Activated T-cell treated with anti-CD3 and anti-CD28 coated beads, Interleukin-2, amount 50 U/mL, for 24 hours (primary cell): Measurements from ENCODE around the gene NUDC.

Source experiments
- DNase-seq: peaks from one replicate; pipeline ENCODE4 v3.0.0-alpha.2; 2020
- H3K27ac Mint-ChIP-seq: 2 replicates; pipeline ENCODE4 v1.8.0; 2020; ENCODE audit warnings: mild to moderate bottlenecking, mixed read lengths
- H3K27me3 Mint-ChIP-seq: 2 replicates; pipeline ENCODE4 v1.8.0; 2020; ENCODE audit warnings: mixed read lengths
- H3K36me3 Mint-ChIP-seq: 2 replicates; pipeline ENCODE4 v1.8.0; 2020; ENCODE audit warnings: low read depth, mixed read lengths
- H3K4me1 Mint-ChIP-seq: 2 replicates; pipeline ENCODE4 v1.8.0; 2020; ENCODE audit warnings: low read depth, mixed read lengths
- H3K4me3 Mint-ChIP-seq: 2 replicates; pipeline ENCODE4 v1.8.0; 2020; ENCODE audit warnings: mild to moderate bottlenecking, moderate library complexity, mixed read lengths
- H3K9me3 Mint-ChIP-seq: 2 replicates; pipeline ENCODE4 v1.8.0; 2020; ENCODE audit warnings: mixed read lengths

Gene NUDC

DNA sequence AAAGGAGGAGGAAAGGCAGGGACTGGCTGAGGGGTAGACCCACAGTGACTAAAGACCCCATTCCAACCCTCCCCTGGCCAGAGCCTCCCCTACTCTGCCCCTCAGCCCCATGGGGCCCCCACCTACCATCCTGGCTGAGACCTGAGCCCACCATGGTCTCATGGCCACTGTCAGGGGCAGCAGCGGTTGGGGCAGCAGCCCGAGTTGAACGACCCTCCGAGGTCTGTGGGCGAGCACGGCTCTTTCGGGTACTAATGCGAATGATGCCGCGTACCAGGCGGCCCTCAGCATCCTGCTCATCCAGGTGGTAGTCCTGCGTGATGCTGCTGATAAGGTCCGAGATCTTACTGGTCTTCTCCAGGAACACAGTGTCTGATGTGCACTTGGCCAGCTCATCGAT lies 29.7 kb downstream of the NUDC start:
- peak overlapping the region; percentile 56 for H3K27ac Mint-ChIP-seq
- H3K4me3 Mint-ChIP-seq: no peak overlapping the region
- DNase-seq: no peak
- no peaks in the 10 kb centered on the region for H3K9me3 Mint-ChIP-seq
- H3K36me3 Mint-ChIP-seq: peaks cover 26% of the 10 kb centered on the region
- no peaks in the 10 kb centered on the region for H3K27me3 Mint-ChIP-seq
- H3K4me1 Mint-ChIP-seq: no peaks in the 10 kb centered on the region

DNA sequence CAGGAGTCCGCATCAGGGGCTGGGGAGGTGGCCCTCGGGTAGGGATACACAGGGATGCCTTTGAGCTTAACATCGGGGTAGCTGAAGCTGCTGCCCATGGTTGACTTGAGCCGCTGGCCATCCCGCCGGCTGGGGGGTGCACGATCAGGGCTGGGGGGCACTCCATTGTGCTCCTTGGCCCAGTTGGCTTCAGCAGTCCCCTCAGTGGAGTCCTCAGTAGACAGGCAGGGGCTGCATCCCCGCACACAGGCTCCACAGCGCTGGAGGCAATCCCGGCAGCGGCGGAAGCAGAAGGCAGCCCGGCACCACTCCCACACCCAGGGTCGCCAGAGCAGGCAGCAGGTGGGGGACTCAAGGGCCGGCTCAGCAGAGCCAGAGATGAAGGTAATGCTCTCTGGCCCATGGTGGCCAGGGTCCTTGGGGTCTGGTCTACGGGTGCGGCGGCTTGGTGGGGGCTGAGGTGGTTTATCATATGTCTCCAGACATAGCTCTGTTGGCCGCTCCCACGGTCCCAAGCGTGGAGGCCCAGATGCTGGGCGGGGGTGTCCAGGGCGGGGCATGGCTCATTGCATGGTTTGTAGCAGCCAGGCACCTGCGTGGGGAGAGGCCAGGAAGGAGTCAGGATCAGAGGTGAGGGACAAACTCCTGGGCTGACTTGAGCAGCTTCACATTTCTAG lies 30.4 kb downstream of the NUDC start:
- Mint-ChIP-seq H3K9me3 (no peaks in the 10 kb centered on the region), H3K27me3 (no peaks in the 10 kb centered on the region), H3K4me1 (no peaks in the 10 kb centered on the region), H3K27ac (peak overlapping the region; percentile 56), H3K36me3 (peaks cover 19% of the 10 kb centered on the region), H3K4me3 (no peak overlapping the region)
- no peak for DNase-seq

DNA sequence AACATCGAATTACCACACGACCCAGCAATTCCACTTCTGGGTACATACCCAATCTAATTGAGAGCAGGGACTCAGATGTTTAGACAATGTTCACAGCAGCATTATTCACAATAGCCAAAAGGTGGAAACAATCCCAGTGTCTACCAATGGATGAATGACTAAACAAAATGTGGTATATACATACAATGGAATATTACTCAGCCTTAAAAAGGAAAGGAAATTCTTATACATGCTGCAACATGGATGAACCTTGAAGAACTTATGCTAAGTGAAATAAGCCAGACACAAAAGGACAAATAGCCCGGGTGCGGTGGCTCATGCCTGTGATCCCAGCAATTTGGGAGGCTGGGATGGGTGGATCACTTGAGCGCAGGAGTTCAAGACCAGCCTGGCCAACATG lies 31.8 kb downstream of the NUDC start:
- peaks cover under 1% of the 10 kb centered on the region for H3K27me3 Mint-ChIP-seq
- H3K4me1 Mint-ChIP-seq: no peaks in the 10 kb centered on the region
- no peak for DNase-seq
- H3K36me3 Mint-ChIP-seq: peaks cover 6% of the 10 kb centered on the region
- no peak overlapping the region for H3K4me3 Mint-ChIP-seq
- H3K27ac Mint-ChIP-seq: no peak overlapping the region
- H3K9me3 Mint-ChIP-seq: no peaks in the 10 kb centered on the region

DNA sequence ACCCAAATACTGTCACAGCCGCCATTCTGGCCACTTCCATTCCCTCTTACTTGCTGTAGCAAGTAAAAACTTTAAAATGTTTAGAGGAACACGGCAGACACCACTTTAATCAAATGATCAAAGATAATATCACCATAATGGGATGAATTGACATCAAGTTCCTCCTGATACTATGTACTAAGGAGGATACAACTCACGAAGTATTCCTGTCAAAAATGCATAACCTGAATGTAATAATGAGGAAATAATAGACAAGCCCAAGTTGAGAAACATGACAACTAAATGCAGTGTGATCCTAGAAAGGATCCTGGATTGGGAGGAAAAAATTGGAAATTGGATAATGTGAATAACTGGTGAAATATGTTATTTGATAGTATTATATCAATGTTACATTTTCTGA lies 34.8 kb downstream of the NUDC start:
- H3K4me3 Mint-ChIP-seq: no peak overlapping the region
- no peaks in the 10 kb centered on the region for H3K9me3 Mint-ChIP-seq
- H3K4me1 Mint-ChIP-seq: peaks cover 8% of the 10 kb centered on the region
- H3K27ac Mint-ChIP-seq: no peak overlapping the region
- no peak for DNase-seq
- H3K36me3 Mint-ChIP-seq: peaks cover 5% of the 10 kb centered on the region
- peaks cover 18% of the 10 kb centered on the region for H3K27me3 Mint-ChIP-seq

DNA sequence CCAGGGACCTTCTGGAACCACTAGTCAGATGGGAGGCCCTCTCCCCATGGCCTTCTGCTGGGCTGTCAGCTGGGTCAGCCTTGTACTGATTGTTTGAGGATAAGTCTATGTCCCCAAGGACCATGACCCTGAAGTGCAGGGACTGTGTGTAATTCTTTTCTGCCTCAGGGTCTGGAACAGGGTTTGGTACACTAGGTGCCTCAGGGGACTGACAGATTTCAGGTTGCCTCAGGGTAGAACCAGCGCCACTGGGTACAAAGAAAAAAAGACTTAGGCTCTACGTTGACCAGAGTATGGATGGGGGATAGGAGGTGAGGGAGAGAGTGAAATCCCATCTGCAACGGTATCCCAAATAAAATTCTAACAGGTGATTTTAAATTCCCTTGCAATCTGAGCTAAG lies 35.8 kb downstream of the NUDC start:
- Mint-ChIP-seq H3K4me3 (no peak overlapping the region), H3K9me3 (no peaks in the 10 kb centered on the region), H3K27me3 (peaks cover 26% of the 10 kb centered on the region), H3K4me1 (peaks cover 8% of the 10 kb centered on the region), H3K36me3 (peaks cover 2% of the 10 kb centered on the region), H3K27ac (no peak overlapping the region)
- DNase-seq: no peak

DNA sequence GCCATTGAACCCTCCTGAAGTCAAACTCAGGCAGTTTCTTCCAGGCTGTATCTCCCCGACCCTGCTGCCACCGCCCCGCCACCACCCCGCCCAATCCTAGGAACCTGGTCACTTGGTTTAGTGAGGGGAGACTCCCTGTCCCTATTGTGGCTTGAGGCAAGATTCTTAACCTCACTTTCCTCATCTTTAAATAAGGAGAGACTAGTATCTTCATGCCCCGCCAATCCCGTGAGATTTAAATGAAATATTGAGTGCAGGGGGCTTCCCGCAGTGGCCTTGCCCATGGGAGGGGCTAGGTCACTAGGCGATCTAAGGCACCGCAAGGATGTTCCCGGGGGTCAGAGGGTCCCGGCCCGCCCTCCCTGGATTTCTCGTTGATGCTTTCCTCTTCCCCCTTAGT lies 37.7 kb downstream of the NUDC start:
- Mint-ChIP-seq H3K27me3 (peaks cover 33% of the 10 kb centered on the region), H3K36me3 (no peaks in the 10 kb centered on the region), H3K4me3 (peak overlapping the region; percentile 25), H3K27ac (no peak overlapping the region), H3K4me1 (peaks cover 8% of the 10 kb centered on the region), H3K9me3 (no peaks in the 10 kb centered on the region)
- no peak for DNase-seq

DNA sequence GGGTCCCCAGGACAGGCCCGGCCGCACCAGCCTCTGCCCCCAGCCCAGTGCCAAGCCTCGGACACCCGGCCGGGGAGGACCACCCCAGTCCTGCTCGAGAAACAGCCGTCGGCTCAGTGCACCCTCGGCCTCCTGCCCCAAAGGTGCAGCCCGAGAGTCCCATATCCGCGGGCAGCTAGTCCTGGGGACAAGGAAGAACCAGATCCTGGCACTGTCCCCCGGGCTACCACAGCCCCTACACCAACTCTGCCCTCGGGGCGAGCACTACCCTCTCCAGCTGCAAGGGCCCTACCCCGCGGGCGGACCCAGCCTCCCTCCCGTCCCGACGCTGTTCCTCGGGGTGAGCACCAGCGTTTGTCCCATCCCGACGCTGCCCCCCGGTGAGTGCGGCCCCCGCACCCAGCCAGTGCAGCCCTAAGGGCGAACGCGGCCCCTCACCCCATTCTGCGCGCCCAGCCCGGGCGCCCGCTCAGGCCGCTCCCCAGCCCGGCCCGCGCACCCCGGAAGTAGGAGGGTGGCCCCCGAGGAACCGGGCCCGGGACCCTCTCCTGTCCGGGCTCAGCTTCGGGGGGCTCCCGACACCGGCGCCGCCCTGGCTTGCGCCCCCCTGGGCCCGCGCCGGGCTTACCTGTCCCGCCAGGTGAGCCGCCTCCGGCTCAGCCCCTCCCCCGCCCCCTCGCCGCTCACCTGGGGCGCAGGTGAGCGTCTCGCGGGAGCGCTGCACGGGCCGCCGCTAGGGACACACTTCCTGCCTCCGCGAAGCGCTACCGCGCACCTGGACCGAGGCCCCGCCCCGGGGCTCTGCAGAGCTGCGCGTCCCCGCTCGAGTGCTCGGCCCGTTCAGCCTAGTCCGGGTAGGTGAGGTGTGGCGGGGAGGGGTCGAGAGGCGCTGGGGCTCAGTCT lies 38.4 kb downstream of the NUDC start, which contains the start of gene KDF1:
Gene KDF1 (minus strand): TSS at position 747 of the 903 bp plus-strand sequence. CDS start 8,088 bp downstream, outside the sequence.
- DNase-seq: peak; percentile 57
- Mint-ChIP-seq H3K27ac (peak within 1 kb of the TSS; percentile 66), H3K4me3 (peak within 1 kb of the TSS; percentile 72), H3K27me3 (peaks cover 40% of the 10 kb centered on the region), H3K9me3 (no peaks in the 10 kb centered on the region), H3K36me3 (no peaks in the 10 kb centered on the region), H3K4me1 (peaks cover 8% of the 10 kb centered on the region)

DNA sequence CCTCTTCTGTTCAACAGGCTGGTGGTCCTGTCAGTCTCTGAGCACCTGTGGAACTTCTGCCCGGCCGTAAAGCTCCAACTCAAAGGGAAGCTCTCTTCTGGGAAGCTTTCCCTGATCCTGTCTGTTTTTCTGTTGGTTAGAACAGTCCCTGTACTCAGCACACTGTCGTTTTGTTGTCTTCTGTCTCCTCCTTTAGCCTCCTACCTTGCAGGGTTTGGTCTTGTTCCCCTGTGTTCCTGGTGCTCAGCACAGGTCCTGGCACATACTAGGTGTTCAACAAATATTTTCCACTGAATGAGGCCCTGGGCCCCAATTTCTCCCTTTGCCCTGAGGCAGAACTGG lies 39.1 kb downstream of the NUDC start:
- Mint-ChIP-seq H3K27ac (peak overlapping the region; percentile 66), H3K4me3 (peak overlapping the region; percentile 72), H3K9me3 (no peaks in the 10 kb centered on the region), H3K36me3 (no peaks in the 10 kb centered on the region), H3K4me1 (peaks cover 8% of the 10 kb centered on the region), H3K27me3 (peaks cover 40% of the 10 kb centered on the region)
- DNase-seq: no peak

DNA sequence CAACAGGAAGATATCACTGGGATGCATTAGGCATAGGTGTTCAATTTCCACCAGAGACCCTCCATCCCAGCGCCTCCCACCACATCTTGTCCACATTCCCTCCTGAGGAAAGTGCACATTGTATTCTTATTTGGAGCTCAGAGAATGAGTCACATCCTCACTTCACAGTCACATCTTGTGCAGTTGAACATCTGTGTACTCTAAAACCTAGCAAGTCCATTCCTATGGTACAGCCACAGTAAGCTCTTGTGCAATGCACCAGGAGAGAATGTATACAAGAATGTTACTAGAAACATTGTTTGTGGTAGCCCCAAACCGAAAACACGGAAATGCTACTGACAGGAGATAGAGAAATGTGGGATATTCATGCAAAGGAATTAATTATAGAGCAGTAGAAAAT lies 40.3 kb downstream of the NUDC start:
- DNase-seq: no peak

DNA sequence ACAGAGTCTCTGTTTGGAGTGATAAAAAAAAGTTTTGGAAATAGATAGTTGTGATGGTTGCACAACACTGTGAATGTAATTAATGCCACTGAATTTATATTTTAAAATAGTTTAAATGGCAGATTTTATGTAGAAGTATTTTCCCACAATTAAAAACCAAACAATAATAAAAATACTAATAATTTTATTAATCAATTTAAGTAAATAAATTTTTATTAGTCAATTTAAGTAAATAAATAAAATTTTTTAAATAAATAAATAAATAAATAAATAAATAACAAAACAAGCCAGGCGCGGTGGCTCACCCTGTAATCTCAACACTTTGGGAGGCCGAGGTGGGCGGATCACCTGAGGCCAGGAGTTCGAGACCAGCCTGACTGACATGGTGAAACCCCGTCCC lies 43.7 kb downstream of the NUDC start:
- Mint-ChIP-seq H3K27me3 (peaks cover 46% of the 10 kb centered on the region), H3K9me3 (no peaks in the 10 kb centered on the region), H3K4me1 (peaks cover 6% of the 10 kb centered on the region), H3K27ac (no peak overlapping the region), H3K36me3 (no peaks in the 10 kb centered on the region), H3K4me3 (no peak overlapping the region)
- DNase-seq: no peak

More for the DNA sequence above, 40.3 kb downstream of the NUDC start:
- H3K9me3 Mint-ChIP-seq: no peaks in the 10 kb centered on the region
- no peaks in the 10 kb centered on the region for H3K36me3 Mint-ChIP-seq
- no peak overlapping the region for H3K27ac Mint-ChIP-seq
- H3K27me3 Mint-ChIP-seq: peaks cover 51% of the 10 kb centered on the region
- H3K4me3 Mint-ChIP-seq: no peak overlapping the region
- H3K4me1 Mint-ChIP-seq: peaks cover 8% of the 10 kb centered on the region

DNA sequence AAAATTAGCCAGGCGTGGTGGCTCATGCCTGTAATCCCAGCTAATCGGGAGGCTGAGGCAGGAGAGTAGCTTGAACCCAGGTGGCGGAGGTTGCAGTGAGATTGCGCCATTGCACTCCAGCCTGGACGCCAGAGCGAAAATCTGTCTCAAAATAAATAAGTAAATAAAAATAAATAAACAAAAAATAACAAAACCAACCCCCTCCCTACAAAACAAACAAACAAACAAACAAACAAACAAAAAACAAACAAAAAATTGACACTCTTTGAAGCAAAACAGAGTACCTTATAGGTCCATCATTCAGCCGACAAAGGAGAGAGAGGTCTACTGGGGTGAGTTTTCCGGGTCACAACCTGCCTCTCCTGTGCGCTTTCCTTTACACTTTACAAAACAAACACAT lies 44.1 kb downstream of the NUDC start:
- Mint-ChIP-seq H3K4me3 (no peak overlapping the region), H3K27ac (no peak overlapping the region), H3K27me3 (peaks cover 45% of the 10 kb centered on the region), H3K9me3 (no peaks in the 10 kb centered on the region), H3K36me3 (no peaks in the 10 kb centered on the region), H3K4me1 (peaks cover 3% of the 10 kb centered on the region)
- no peak for DNase-seq

DNA sequence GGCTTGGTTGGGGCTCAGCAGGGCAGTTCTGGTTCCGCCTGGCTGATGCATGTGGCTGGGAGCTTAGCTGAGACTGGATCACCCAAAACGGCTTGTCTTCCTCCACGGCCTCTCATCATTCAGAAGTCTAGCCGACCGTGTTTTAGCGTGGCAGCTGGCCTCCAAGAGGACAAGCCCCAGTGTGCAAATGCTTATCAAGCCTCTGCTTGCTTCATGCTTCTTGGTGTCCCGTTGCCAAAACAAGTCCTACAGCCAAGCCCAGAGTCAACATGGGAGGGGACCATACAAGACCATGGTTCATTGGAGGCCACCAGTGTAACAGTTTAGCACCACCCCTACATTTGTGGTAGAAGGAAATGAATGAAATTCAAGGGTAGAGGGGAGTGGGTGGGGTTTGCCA lies 49.3 kb downstream of the NUDC start:
- H3K27me3 Mint-ChIP-seq: peaks cover 17% of the 10 kb centered on the region
- no peaks in the 10 kb centered on the region for H3K36me3 Mint-ChIP-seq
- no peak overlapping the region for H3K4me3 Mint-ChIP-seq
- no peaks in the 10 kb centered on the region for H3K9me3 Mint-ChIP-seq
- H3K4me1 Mint-ChIP-seq: no peaks in the 10 kb centered on the region
- H3K27ac Mint-ChIP-seq: no peak overlapping the region
- DNase-seq: no peak

DNA sequence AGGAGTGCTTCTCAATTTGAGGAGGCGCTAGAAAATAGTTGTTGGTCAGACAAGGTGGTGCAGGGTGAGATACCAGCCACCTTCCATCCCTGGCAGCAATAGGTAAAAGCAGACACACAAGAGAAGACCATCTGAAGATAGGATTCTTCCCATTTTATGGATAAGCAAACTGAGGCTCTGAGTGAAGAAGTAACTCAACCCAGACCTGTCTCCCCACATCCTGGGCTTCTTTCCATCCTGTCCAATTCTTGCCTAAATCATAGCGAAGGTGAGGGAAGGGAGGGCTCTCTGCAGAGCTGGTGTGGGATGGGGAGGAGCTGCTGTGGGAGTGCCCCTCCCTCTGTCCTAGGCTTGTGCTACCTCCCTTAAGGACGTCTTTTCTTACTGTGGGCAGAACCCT lies 50.0 kb downstream of the NUDC start:
- DNase-seq: no peak
- Mint-ChIP-seq H3K4me1 (no peaks in the 10 kb centered on the region), H3K9me3 (no peaks in the 10 kb centered on the region), H3K27ac (no peak overlapping the region), H3K4me3 (no peak overlapping the region), H3K36me3 (no peaks in the 10 kb centered on the region), H3K27me3 (peaks cover 10% of the 10 kb centered on the region)

DNA sequence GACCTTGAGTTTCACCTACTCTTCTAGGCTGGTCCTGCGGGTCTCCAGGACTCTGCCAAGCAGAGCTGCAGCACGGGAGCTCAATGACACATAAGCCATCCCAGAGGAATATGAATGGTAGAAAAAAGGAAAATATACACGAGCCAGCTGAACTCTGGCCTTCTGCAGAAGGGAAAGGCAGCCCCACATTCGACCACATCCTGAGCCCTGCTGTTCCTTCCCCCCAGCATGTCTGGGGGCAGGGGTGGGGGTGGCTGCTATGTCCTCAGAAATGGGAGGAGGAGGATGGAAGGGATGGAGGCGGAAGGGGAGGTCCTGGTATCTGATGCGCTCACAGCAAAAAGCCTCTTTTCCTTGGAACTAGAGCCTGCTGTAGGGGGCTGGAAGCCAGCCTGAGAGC lies 50.8 kb downstream of the NUDC start:
- H3K4me1 Mint-ChIP-seq: no peaks in the 10 kb centered on the region
- no peak overlapping the region for H3K4me3 Mint-ChIP-seq
- no peaks in the 10 kb centered on the region for H3K9me3 Mint-ChIP-seq
- peaks cover 7% of the 10 kb centered on the region for H3K27me3 Mint-ChIP-seq
- H3K36me3 Mint-ChIP-seq: no peaks in the 10 kb centered on the region
- no peak overlapping the region for H3K27ac Mint-ChIP-seq
- DNase-seq: no peak

DNA sequence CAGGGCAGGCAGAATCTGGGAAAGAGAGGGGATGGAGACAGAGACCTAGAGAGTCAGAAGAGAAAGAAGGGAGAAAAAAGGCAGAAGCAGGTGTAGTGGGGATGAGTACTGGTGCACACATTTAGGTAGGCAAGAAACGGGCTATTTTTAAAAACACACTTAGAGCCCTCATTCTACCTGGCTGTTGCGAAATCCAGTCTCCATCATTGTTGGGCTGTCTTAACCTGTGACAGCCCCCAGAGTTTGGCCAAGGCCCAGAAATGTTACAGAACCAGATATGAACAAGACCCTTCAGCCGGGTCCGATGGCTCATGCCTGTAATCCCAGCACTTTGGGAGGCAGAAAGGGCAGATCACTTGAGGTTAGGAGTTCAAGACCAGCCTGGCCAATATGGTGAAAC lies 51.3 kb downstream of the NUDC start:
- no peak for DNase-seq
- H3K9me3 Mint-ChIP-seq: no peaks in the 10 kb centered on the region
- no peak overlapping the region for H3K27ac Mint-ChIP-seq
- no peak overlapping the region for H3K4me3 Mint-ChIP-seq
- H3K4me1 Mint-ChIP-seq: no peaks in the 10 kb centered on the region
- peaks cover 7% of the 10 kb centered on the region for H3K27me3 Mint-ChIP-seq
- H3K36me3 Mint-ChIP-seq: no peaks in the 10 kb centered on the region
